Measurements from ENCODE around the gene FCRL2. TPM values are rescaled to one million over a fixed set of nuclear protein-coding genes. Genes with fewer than 3 reads are reported as not detected.

FCRL2 gene
- total RNA-seq, 1 donor: not detected

DNA sequence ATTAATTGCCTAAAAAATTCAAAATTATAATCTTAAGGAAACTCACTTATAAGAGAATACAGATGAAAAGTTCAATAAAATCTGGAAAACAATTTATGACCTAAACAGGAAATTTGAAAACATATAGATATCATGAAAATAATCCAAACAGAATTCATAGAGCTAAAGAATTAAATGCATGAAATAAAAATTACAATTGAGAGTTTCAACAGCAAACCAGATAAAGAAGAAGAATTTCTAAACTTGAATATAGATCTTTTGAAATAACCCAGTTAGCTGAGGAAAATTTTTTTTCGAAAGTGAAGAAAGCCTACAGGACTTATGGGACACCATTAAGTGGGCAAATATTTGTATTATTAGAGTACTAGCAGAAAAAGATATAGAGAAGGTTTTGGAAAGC is 36.3 kb upstream of the FCRL2 start:
- Histone ChIP-seq H3K4me2 (ENCODE audit: insufficient read depth, low read length) (no peak overlapping the region), H4K20me1 (ENCODE audit: insufficient read depth, low read length) (no peaks in the 10 kb centered on the region), H3K4me3 (ENCODE audit: insufficient read depth, low read length) (no peak overlapping the region), H2AFZ (ENCODE audit: low read length) (no peak overlapping the region), H3K79me2 (ENCODE audit: insufficient read depth, low read length) (no peaks in the 10 kb centered on the region), H3K36me3 (ENCODE audit: insufficient read depth, low read length) (no peaks in the 10 kb centered on the region), H3K9me3 (ENCODE audit: low read depth, low read length) (no peaks in the 10 kb centered on the region), H3K4me1 (ENCODE audit: insufficient read depth, low read length) (no peaks in the 10 kb centered on the region), H3K27me3 (ENCODE audit: insufficient read depth, low read length) (no peaks in the 10 kb centered on the region), H3K27ac (ENCODE audit: low read depth, low read length) (no peak overlapping the region)
- TF ChIP-seq, protein P1, sequence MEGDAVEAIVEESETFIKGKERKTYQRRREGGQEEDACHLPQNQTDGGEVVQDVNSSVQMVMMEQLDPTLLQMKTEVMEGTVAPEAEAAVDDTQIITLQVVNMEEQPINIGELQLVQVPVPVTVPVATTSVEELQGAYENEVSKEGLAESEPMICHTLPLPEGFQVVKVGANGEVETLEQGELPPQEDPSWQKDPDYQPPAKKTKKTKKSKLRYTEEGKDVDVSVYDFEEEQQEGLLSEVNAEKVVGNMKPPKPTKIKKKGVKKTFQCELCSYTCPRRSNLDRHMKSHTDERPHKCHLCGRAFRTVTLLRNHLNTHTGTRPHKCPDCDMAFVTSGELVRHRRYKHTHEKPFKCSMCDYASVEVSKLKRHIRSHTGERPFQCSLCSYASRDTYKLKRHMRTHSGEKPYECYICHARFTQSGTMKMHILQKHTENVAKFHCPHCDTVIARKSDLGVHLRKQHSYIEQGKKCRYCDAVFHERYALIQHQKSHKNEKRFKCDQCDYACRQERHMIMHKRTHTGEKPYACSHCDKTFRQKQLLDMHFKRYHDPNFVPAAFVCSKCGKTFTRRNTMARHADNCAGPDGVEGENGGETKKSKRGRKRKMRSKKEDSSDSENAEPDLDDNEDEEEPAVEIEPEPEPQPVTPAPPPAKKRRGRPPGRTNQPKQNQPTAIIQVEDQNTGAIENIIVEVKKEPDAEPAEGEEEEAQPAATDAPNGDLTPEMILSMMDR (IDR thresholded peaks at IDR 0.05; ENCODE audit: extremely low read depth, low read depth, low read length): no peak
- no peak for DNase-seq (ENCODE audit: insufficient read length, low spot score, missing footprints)

DNA sequence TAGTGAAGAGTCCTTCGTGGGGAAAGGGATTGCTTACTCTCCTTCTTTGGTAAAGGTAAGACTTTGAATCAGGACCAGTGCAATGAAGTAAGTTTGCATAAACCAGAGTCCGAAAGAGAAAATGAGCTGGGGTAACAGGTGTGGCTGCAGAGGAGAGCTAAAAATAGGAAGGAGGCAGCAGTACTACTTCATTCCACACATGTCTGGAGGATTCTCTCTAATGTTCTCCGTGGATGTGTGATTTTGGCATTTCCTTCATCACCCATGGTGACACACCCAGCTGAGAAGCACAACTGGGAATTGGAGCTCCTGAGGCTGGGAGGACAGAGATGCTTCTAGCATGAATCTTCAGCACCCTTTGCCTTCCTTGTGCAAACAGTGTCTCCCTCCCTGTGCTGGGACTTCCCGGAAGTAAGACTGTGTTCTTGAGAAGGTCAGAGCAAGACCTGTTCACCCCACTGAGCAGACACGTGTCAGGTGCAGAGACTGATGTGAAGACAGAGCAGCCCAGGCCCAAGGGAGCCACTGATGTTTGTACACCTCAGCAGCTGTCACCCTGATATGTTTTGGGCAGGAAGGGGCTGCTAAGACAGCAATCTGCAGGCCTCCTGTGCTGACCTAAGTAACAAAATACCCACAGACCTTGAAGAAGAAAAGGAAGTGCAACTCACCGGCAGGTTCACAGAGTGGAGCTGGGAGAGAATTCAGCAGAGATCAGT is 29.7 kb upstream of the FCRL2 start:
- no peaks in the 10 kb centered on the region for H3K27me3 ChIP-seq (ENCODE audit: insufficient read depth, low read length)
- no peak overlapping the region for H2AFZ ChIP-seq (ENCODE audit: low read length)
- H3K4me3 ChIP-seq (ENCODE audit: insufficient read depth, low read length): no peak overlapping the region
- no peaks in the 10 kb centered on the region for H4K20me1 ChIP-seq (ENCODE audit: insufficient read depth, low read length)
- no peaks in the 10 kb centered on the region for H3K9me3 ChIP-seq (ENCODE audit: low read depth, low read length)
- no peak overlapping the region for H3K4me2 ChIP-seq (ENCODE audit: insufficient read depth, low read length)
- no peaks in the 10 kb centered on the region for H3K36me3 ChIP-seq (ENCODE audit: insufficient read depth, low read length)
- TF ChIP-seq, protein P1 (IDR thresholded peaks at IDR 0.05; ENCODE audit: extremely low read depth, low read depth, low read length): no peak
- no peak overlapping the region for H3K27ac ChIP-seq (ENCODE audit: low read depth, low read length)
- no peak for DNase-seq (ENCODE audit: insufficient read length, low spot score, missing footprints)
- no peaks in the 10 kb centered on the region for H3K79me2 ChIP-seq (ENCODE audit: insufficient read depth, low read length)
- H3K4me1 ChIP-seq (ENCODE audit: insufficient read depth, low read length): no peaks in the 10 kb centered on the region

DNA sequence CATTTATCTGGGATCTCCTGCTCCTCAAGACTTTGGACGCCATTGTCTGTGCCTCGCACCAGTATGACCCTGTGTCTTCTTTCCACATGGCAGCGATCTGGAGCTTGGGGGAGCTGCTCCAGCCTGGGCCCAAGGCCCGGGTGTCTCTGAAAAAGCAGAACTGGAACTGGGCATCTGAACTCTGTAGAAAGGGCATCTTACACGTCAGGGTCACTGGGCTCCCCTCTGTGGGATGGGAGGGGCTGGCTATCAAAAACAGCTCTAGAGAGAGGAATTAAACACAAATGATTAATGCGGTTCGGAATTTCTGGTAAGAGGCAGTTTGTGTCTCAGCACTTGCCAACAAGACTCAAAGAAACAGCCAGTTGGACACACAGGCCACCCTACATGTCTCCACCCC is 26.9 kb upstream of the FCRL2 start:
- H3K36me3 ChIP-seq (ENCODE audit: insufficient read depth, low read length): no peaks in the 10 kb centered on the region
- H3K4me3 ChIP-seq (ENCODE audit: insufficient read depth, low read length): no peak overlapping the region
- no peak overlapping the region for H2AFZ ChIP-seq (ENCODE audit: low read length)
- no peak for DNase-seq (ENCODE audit: insufficient read length, low spot score, missing footprints)
- no peaks in the 10 kb centered on the region for H3K79me2 ChIP-seq (ENCODE audit: insufficient read depth, low read length)
- no peaks in the 10 kb centered on the region for H3K27me3 ChIP-seq (ENCODE audit: insufficient read depth, low read length)
- no peaks in the 10 kb centered on the region for H3K9me3 ChIP-seq (ENCODE audit: low read depth, low read length)
- no peaks in the 10 kb centered on the region for H4K20me1 ChIP-seq (ENCODE audit: insufficient read depth, low read length)
- TF ChIP-seq, protein P1 (IDR thresholded peaks at IDR 0.05; ENCODE audit: extremely low read depth, low read depth, low read length): no peak
- H3K4me2 ChIP-seq (ENCODE audit: insufficient read depth, low read length): no peak overlapping the region
- no peak overlapping the region for H3K27ac ChIP-seq (ENCODE audit: low read depth, low read length)
- H3K4me1 ChIP-seq (ENCODE audit: insufficient read depth, low read length): no peaks in the 10 kb centered on the region

DNA sequence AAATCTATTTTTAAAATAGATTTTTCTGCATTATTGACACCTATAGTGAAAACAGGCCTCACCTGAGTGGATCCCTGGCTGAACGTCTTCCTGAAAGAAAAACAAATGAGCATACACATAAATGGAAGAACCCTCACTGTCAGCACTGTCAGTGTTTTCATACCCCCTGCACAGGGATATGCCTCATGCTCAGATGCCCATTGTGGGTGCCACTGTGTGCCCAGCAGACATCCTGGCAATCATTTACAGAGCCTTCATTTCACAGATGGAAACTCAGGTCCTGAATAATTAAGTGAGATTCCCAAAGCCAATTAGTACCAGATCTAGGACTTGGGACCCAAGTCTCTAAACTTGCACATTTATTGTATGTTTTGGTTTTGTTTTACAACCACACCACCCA is 23.1 kb upstream of the FCRL2 start:
- TF ChIP-seq, protein P1 (IDR thresholded peaks at IDR 0.05; ENCODE audit: extremely low read depth, low read depth, low read length): no peak
- no peaks in the 10 kb centered on the region for H3K79me2 ChIP-seq (ENCODE audit: insufficient read depth, low read length)
- H3K4me2 ChIP-seq (ENCODE audit: insufficient read depth, low read length): no peak overlapping the region
- no peak overlapping the region for H3K4me3 ChIP-seq (ENCODE audit: insufficient read depth, low read length)
- no peaks in the 10 kb centered on the region for H3K9me3 ChIP-seq (ENCODE audit: low read depth, low read length)
- H2AFZ ChIP-seq (ENCODE audit: low read length): no peak overlapping the region
- H3K27me3 ChIP-seq (ENCODE audit: insufficient read depth, low read length): no peaks in the 10 kb centered on the region
- H3K4me1 ChIP-seq (ENCODE audit: insufficient read depth, low read length): no peaks in the 10 kb centered on the region
- no peak for DNase-seq (ENCODE audit: insufficient read length, low spot score, missing footprints)
- H3K36me3 ChIP-seq (ENCODE audit: insufficient read depth, low read length): no peaks in the 10 kb centered on the region
- H3K27ac ChIP-seq (ENCODE audit: low read depth, low read length): no peak overlapping the region
- H4K20me1 ChIP-seq (ENCODE audit: insufficient read depth, low read length): no peaks in the 10 kb centered on the region

Measured in osteoblast (primary cell).